Limb (tissue), 2 donors: ENCODE data around the gene PTPRD.

ENCODE experiments used
- DNase-seq, 2 donors: peaks; one replicate each; pipeline ENCODE4 v3.0.0-alpha.2; 2016; ENCODE audit errors: extremely low spot score in 2 of 2

PTPRD gene

GRCh38 chr9:8417341-8417740 is 2195.5 kb downstream of the PTPRD start:
- DNase-seq, result no peak

- DNase-seq, result no peak
These were observed 2200.5 kb downstream of the PTPRD start for GRCh38 chr9:8412327-8412726.

GRCh38 chr9:8408575-8409190 is 2204.1 kb downstream of the PTPRD start:
- DNase-seq, result no peak

- no peak for DNase-seq
These were observed 2210.7 kb downstream of the PTPRD start for GRCh38 chr9:8401961-8402705.

GRCh38 chr9:8400378-8400777 is 2212.4 kb downstream of the PTPRD start:
- DNase-seq, result no peak

DNA sequence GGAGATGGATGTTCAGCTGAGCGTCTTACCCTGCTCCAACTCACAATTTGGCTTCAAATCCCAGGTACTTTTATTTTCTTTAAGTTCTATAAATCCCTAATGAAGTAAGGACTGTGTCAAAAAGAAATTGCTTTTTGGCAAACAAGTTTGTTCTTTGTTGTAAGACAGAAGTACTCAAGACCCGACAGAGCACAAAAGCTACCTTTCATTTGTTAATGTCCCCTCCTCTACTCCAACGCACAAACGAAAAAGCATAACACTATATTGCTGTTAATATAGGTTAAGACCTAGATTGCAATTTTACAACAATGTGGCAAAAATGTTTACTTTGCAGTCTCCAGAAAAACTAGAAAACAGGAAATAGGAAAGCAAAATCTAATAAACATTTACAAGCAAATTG is 2217.8 kb downstream of the PTPRD start:
- no peak for DNase-seq

GRCh38 chr9:8394341-8394740 is 2218.5 kb downstream of the PTPRD start:
- DNase-seq, result no peak

DNA sequence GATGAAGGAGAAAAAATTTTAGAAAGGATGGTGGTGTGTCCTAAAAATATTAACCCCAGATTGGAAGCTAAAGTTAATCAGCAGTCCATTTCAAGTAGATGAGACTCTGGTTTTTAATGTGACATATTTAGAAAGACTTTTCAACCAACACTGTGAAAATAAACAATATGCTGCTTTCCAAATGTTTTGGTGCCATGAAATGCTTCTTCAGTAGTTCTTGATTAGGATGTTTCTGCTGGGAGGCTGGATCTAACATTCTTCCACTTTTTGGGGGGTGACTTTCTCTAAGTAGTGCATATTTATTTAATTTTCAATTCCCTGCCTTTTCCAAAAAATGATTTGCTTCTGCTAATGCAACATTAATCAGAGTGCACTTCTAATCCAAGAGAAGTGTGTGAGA is 2219.9 kb downstream of the PTPRD start:
- DNase-seq, result no peak

GRCh38 chr9:8391566-8391965 is 2221.2 kb downstream of the PTPRD start:
- no peak for DNase-seq

DNA sequence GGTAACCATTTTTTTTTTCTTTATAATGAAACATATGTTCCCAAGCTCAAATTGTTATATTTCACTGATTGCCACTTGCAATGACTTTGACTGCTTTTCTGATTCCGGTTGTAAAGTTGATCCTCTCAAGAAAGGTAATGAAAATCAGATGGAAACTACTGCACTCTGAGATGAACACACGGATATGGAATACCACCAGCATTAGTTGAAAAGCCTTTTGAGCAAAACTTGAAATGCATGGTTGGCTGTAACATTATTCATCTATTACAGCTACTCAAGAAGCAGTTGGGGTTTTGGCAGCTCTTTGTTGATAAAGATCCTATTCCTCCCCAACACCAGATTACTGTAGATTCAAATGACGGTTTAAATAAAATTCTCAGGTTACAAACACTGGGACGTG is 2221.7 kb downstream of the PTPRD start:
- peak in 1 of 2 donors; percentile 26 for DNase-seq

DNA sequence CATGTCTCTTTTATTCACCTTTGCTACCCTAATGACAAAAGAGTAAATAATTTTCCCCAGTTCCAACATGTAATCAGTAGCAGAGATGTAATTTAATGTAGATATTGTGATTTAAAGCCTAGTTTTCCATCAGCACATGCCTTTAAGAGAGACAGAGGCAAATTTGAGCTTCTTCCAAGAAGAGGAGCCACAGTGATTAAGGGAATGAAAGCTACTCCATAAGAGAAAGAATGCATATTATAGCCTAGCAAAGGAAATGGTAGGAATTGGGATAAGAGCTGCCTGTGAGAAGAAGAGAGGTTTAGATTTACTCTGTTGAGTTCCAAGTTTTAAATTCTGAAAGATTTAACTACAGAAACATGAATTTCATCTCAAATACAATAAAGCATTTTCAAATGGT is 2222.2 kb downstream of the PTPRD start:
- DNase-seq, result no peak

- no peak for DNase-seq
These were observed 2223.3 kb downstream of the PTPRD start for GRCh38 chr9:8389531-8389930.

DNA sequence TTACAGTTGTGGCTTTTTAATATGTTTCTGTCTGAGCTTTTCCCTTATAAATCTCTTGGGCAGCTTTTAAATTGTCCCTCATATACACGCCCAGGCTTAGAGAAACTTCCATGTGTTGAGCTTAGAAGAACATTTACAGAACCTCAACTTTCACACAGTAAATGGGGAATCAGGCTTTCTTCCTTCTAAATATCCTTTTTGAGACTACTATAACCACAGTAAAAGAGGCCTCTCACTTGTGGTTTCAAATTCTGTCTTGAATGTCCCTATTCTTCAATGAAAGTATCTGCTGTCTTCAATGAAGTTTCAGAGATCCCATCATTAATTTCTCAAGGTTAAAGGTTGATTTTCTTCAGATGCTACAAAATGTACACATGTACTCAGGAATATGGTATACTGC is 2224.7 kb downstream of the PTPRD start:
- no peak for DNase-seq

DNA sequence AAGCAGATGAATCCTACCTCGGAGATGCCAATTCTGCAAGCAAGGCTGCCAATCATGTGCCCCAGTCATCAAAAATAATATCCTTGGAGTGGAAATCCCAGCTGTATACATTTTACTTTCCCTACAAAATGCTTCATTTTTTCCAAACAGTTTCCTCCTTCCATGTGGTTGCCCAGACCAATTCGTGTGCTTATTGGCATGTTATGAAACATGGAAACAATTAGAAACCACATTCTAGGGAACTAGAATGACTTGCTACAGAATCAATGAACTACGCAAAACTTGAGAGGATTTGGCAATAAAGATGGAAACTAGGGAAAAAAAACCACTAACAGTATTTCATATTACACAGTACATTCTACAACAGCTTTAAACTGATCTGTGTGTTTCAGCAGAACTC is 2228.7 kb downstream of the PTPRD start:
- DNase-seq, result peak in 1 of 2 donors; percentile 61

DNA sequence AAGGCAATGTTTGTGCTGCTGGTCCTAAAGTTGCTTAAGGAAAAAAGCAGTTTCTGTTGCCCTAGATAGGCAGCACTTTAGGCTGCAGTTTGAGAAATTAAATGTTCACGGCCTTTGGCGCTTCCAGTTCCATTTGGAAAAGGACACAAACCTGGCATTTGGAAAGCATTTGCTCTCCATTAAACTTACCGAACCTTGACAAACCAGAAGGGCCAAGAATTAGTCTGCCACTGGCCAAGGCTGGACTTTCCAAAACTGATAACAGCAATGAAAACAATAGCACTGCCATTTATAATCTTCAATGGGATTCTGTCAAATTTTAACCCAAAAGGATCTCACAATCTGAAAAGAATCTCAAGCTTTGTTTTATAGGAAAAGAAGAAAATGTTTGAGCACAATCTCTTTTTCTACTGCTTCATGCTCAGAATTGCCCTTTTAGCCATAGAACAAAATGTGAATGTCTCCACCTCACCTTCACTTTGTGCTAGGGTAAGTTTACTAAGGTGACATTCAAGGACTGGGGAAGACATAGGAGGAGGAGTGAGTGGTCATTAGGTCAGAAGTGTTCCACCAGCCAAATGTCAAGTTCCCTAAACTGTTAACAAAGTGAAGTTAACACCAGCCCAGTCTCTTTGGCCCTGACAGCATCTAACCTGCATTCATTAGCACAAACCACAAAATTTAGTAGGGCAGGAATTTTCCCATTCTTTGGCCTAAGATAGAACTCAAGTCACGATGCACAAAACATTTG is 2229.8 kb downstream of the PTPRD start:
- DNase-seq, result no peak

DNA sequence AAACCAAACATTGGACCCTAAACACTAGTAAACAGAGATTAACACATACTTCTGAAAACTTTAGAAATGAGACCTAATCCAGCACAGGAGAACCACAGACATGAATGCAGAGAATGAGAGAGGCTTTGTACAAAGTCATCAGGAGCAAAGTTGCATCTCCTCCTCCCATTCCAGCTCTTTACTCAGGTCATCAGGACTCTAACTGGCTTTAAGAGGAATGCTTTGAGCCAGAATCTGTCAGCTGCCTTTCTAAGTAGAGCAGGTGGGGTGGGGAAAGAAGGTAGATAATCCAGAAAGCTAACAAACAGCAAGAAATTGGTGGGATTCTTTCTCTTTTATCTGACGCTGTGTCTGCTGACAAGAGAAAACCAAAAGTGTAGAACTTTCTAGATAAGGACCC is 2230.5 kb downstream of the PTPRD start:
- DNase-seq, result no peak

DNA sequence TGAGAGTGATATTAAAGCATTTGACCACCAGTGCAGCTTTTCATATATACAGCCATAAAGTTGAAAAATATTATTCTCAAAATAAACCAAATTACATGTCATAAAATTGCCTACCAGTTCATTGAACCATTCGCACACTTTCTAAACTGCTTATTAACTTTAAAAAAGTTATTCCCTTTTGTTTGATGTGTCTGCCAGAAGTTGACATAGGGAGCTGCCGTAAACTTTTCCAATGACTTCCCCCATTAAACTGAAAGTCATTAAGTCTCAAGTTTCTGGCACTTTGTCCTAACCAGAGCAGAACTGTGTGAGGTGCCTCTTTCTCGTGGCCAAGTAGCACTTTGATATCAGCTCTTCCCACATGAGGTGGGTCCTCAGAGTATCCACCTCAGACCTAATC is 2231.2 kb downstream of the PTPRD start:
- DNase-seq, result no peak

DNA sequence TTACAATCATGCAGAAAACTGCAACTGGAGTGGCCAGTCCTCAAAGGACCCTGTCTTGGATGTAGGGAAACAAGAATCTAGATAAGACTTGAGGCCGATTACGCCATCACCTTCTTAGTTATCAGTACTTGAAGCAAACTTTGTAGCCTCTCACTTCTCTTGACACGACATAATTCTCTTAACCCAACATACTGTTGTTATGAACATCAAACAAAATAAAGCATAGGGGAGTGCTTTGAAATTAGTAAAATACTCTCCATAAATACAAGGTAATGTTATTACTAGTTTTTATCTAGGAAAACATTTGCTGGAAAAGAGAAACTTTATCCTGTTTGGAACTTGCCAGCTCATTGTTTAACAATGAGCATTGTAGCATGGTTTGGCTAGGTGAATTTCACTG is 2238.3 kb downstream of the PTPRD start:
- DNase-seq, result no peak

DNA sequence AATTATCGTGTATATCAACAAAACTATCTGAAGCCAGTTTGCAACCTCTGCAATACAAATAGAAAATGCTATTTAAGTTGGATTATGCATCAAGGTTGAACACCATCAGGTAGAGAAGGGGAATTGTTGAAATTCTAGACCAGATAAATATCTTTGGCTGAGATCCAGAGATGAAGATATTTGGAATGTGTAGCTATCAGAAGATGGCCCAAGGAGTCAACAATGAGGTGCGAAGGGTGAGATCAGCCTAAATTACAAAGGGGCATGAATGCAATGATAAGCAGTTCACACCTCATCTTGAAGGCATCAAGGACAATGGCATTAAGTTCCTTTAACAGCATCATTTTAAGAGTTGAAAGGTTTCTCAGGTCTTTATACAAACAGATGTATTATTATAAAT is 2241.1 kb downstream of the PTPRD start:
- no peak for DNase-seq

DNA sequence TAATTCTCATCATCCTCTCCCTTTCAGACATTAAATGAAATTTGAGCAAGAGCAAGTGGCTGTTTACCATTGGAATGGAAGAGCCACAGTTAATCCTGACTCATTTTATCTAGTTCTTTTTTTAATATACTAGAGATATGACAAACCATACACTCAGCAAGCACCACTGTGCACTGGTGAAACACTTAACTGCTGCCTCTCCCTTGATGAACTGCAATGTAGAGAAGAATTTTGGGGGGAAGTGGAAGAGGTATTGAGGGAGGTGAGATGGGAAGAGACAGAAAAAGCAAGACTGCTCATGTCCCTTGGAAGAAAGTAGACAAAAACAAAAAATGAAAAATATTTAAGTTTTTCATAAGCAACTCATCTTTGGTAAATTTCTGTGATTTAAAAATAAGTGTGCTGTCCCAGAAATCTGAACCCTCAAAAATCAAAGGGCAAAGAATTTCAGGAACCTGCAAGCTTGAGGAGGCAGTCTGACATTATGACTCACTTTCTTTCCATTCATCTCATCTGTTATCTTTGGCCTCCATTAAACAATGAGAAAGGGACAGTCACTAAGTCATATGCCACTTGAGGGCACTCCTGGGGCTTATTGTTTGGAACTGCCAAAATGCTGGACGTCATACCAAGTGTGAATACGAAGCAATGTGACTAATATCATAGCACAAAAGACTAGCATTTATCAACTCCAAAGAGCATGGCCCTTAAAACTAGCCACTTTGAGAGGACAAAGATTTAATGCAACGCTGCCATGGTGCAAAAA is 2246.5 kb downstream of the PTPRD start:
- no peak for DNase-seq

DNA sequence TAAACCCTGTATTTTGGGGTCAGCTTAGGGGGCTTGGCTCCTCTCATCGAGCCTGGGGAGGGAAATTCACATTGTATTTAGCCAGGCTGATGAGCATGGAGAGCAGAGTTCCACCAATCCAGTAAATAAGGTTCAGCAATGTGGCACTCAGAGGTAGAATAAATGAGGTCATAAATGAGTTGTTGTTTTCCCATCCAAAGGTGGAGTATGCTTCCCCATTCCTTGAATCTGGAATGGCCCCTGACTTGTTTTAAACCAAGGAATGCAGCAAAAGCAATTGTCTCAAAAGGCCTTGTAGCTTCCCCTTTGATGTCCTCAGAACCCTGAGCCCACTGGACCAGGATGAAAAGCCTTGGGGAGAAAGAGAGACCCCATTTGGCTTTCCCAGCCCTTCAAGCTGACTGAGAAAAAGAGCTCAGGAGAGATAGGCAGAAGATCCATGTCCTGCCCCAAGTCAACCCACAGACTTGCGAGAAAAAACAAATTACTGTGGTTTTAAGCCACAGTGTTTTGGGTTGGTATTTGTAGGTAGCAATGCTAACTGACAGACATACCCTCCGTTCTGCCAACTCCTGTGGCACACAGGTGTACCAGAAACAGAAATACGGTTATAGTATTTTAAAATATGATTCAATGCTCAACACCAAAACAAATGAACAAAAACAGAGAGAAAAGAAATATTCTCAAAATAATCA is 2247.2 kb downstream of the PTPRD start:
- no peak for DNase-seq
